GM18502 (cell line): ENCODE measurements around the gene FARP1.
"Not testable (repeated sequence)": the region's sequence is repeated elsewhere in the genome, so short reads cannot be mapped to it uniquely, and the experiment has no call there.

ENCODE experiments used
- ATAC-seq: cut with Tn5 transposase; IDR thresholded peaks from one replicate; pipeline ENCODE4 v1.9.1; 2021; ENCODE audit warnings: mild to moderate bottlenecking; ENCODE audit not compliant: unreplicated experiment, poor library complexity

The FARP1 gene

DNA sequence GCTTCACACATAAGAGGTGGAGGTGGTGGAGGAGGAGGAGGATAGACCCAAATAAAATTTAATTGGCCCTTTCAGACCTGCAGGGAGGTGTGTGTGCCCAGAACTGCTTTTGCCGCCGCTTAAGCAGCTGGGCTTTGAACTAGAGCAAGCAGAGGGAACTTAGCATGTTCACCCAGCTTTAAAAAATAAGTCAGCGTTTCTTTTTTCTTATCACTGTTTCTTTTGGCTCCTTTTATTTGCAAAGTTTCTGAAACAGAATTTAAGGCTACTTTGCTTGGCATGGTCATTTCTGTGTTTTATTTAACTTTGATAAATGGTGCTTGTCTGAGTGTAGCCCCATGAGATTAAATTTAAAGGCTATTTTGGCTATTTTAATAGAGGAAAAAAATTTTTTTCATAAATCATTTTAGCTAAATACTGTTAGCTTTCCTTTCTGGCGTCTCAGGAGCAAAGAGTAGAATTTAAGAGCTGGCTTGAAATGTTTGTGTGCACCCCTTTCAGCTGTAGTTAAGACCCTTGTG, 77.4 kb downstream of the FARP1 start:
- ATAC-seq = no peak

- no peak for ATAC-seq
Measured at GRCh38 chr13:98221234-98221633, 78.3 kb downstream of the FARP1 start.

- ATAC-seq = no peak
Measured at GRCh38 chr13:98222081-98222554, 79.2 kb downstream of the FARP1 start.

GRCh38 chr13:98222816-98223215, 79.9 kb downstream of the FARP1 start:
- no peak for ATAC-seq

DNA sequence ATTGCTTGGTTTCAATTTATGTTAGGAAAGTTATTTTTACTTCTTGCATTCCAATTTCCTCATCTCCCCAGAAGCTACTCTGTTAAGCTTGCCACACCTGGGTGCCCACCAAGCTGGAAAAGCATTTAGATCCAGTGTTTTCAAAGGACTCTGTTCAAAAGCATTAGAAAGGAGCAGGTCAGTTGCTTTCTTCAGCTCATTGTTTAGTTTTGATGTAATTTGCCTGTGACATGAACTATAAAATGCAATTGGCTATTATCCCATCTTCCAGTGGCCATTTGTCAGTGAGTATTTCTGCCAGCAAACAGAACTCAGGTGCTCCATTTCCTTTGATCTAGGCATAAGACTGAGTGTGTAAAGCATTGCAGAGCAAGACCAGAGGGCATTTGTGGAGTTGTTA, 80.8 kb downstream of the FARP1 start:
- no peak for ATAC-seq

DNA sequence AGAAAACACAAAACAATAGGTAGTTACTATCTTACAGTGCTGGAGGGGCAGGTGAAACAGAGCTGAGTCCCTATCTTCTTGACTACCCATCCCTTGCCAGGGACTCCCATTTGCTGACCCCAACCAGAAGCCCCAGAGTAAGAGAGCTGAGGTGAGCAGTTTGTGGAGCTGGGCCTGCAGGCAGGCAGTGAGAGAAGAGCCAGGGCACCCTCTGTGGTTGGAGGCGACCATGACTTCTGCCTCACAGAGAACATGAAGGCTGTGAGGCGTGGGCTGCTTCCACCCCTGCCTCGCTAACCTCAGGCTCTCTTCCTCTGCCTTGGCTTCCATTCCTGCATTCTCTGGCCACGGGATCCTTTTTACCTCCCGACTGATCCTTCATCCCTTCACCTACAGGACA, 81.7 kb downstream of the FARP1 start:
- no peak for ATAC-seq

- no peak for ATAC-seq
Measured at GRCh38 chr13:98225036-98225940, 82.4 kb downstream of the FARP1 start.

DNA sequence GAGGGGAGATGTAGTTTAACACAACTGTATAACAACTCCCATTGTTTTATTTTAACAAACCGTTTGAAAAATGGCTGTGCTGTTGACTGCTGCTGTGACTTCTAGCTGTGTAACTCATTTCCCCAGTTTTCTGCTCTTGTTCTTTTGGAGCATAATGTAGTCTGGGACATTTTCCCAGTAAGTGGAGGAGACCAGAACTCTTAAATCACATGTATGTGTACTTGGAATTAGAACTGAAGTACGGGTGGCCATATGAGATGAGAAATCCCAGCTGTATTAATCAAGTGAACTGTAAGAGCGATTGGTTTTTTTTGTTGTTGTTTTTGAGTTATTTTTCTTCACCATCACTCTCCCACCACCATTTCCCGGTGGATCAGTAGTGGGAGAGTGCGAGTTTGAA, 83.6 kb downstream of the FARP1 start:
- no peak for ATAC-seq

DNA sequence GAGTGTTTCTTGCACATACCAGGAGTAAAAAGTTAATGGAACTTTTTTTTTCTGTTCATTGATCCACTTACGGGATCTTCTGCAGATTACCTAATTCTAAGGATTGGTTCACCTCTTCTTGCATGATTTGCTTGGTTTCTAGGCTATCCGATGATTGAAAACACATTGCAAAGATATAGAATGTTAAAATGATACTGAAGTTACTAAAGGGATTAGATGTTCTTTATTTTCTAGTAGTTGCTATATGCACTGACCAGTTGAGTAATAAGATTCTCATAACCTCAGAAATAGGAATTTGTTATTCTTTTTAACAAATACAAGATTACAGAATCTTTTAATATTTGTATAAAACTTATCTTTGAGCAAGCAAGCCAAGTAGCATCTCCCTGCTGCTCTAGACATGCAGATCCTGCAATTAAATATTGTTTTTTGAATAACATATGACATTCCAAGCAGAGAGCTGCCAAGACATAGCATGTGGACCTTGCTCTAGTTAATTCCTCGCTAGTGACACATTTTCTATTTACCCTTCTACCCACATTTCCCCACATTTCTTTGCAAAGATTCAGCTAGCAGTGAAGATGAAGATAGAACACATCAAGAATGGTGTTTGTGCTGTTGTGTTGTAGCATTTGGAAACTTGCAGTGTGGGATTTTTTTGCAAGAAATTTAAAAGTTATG, 85.9 kb downstream of the FARP1 start:
- no peak for ATAC-seq

- ATAC-seq = not testable (repeated sequence)
Measured at GRCh38 chr13:98230762-98231161, 87.9 kb downstream of the FARP1 start.

- ATAC-seq = no peak
Measured at GRCh38 chr13:98232456-98232855, 89.6 kb downstream of the FARP1 start.

DNA sequence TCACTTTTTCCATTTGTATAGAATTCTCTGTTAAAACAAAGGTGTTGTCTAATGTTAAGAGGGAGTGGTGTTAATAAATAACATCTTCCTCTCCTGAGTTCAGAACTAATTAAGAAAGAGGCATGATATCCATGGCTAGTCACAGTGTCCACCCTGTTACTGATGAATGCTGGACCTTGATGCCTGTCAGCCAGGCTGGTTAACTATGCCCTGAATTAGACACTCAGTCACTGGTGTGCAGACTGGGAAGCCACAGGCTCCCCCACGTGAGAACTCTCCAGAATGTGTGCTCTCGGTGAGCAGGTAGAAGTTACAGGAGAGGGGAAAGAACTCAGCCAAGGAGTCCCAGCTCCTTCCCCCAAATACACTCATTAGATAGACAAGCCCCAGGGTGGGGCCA, 90.2 kb downstream of the FARP1 start:
- no peak for ATAC-seq

DNA sequence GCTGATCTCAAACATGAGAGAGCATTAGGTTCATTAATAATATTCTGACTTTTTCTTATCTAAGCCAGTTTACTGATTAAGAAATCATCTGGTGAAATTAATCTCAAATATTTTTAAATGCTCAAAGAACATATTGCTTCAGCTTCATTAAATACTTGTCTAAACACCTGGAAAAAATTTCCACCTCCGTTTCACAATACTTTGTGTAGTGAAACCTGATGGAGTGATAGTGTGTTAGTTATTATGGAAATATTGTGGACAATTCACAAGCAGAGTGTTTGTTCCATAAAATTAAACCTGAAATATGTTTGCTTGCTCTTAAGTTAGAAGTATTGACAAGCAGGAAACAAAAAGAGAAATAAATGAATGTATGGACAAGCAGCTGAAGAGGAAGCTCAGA, 91.5 kb downstream of the FARP1 start:
- ATAC-seq = no peak

DNA sequence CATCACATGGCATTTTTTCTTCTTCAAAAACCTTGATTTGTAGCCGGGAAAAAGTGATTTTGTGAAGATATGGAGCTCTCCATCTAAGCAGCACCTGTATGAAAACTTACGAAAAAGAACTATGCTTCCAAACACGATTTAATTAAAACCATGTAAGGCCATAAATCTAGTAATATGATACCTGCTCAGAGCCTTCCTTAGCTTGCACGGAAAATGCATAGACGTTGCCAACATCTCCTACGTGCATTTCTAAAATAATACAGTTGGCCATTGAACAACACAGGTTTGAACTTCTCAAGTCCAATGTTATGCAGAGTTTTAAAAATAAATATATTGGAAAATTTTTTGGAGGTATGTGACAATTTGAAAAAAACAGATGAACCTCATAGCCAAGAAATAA, 93.3 kb downstream of the FARP1 start:
- ATAC-seq = no peak

DNA sequence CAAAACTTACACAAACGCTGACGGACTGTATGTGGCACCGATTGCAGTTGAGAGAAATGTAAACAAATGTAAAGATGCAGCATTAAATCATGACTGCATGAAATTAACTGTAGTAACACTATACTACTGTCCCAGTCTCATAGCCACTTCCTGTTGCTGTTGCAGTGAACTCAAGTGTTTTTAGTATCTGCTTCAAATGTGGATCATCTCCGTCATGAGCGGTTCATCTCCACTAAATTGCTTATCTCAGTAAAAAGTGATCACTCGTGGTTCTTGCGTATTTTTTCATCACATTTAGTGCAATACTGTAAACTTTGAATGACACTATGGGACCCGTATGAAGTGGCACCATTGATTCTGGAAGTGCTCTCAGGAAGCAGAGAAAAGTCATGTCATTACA, 94.4 kb downstream of the FARP1 start:
- ATAC-seq = no peak

- no peak for ATAC-seq
Measured at GRCh38 chr13:98239162-98240076, 96.5 kb downstream of the FARP1 start.

- no peak for ATAC-seq
Measured at GRCh38 chr13:98240135-98240534, 97.2 kb downstream of the FARP1 start.

GRCh38 chr13:98240974-98241373, 98.1 kb downstream of the FARP1 start:
- ATAC-seq = no peak

DNA sequence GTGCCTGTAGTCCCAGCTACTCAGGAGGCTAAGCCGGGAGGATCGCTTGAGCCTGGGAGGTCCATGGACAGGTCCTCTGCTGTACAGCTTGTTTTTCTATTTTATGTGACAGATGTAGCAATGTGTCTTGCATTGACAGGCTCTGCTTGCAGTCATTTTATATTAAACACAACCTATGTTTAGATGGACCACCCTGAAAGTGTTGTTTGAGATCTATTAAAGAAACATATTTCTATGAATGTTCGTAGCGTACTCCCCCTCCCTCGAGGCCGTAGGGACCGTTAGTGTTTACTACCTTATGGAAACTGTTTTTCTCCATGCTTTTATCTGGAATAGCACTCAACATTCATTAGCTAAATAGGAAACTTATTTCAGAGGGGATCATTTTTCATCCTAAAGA, 99.1 kb downstream of the FARP1 start:
- no peak for ATAC-seq

DNA sequence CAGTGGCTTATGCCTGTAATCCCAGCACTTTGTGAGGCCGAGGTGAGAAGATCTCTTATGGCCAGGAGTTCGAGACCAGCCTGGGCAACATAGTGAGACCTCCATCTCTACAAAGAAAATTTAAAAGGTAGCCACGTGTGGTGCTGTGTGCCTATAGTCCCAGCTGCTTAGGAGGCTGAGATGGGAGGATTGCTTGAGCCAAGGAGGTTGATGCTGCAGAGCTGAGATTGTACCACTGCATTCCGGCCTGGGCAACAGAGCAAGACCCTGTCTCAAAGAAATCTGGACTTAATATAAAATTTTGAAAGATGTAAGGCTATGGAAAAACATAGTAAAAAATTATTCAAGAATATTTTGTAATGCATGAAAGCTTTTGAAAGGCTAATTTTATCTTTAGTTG, 99.5 kb downstream of the FARP1 start:
- ATAC-seq = no peak
